ENCODE data around the gene NELFCD. TPM values are rescaled to one million over a fixed set of nuclear protein-coding genes. Genes with fewer than 3 reads are reported as not detected.
"Not testable (repeated sequence)": the region's sequence is repeated elsewhere in the genome, so short reads cannot be mapped to it uniquely, and the experiment has no call there.

Gene NELFCD
- polyA plus RNA-seq, 1 donor: 162 TPM

DNA sequence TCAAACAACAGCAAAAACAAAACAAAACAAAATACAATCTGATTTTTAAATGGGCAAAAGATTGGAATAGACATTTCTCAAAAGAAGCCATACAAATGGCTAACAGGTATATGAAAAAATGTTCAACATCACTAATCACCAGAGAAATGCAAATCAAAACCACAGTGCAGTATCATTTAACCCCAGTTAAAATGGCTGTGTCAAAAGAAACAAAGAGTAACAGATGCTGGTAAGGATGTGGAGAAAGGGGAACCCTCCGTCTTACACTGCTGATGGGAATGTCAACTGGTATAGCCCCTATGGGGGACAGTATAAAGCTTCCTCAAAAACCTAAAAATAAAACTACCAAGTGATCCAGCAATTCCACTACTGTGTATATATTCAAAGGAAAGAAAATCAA, 10.9 kb upstream of the NELFCD start:
- DNase-seq: no peak

DNA sequence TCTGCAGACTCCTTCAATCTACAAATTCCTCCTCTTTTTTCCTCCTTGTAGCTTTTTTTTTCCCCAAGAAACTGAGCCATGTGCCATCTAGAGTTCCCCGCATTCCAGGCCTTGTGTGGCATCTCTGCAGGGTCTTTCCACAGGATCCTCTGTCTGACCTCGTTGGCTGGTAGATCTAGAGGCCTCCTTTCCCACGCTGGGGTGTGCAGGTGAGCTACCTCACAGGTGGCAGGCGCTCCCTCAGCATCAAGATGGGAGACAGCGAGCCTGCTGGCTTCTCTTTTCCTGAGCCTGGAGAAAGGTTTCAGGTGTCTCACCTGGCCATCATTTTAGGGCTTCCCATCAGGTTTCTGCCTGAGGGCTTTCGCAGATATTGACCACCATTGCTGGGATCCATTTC, 9.6 kb upstream of the NELFCD start:
- DNase-seq: no peak

GRCh38 chr20:58973179-58973578, 7.9 kb upstream of the NELFCD start:
- no peak for DNase-seq

DNA sequence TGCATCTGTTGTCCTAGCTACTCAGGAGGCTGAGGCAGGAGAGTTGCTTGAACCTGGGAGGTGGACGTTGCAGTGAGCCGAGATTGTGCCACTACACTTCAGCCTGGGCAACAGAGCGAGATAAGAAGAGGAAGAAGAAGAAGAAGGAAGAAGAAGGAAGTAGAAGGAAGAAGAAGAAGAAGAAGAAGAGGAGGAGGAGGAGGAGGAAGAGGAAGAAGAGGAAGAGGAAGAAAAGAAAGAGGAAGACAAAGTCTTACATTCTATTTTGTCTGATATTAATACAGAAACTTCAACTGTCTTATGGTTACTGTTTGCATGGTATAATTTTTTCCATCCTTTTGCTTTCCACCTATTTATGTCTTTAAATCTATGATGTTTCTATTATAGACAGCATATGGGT, 7.2 kb upstream of the NELFCD start:
- no peak for DNase-seq

GRCh38 chr20:58975353-58975752, 5.7 kb upstream of the NELFCD start:
- DNase-seq: no peak

DNA sequence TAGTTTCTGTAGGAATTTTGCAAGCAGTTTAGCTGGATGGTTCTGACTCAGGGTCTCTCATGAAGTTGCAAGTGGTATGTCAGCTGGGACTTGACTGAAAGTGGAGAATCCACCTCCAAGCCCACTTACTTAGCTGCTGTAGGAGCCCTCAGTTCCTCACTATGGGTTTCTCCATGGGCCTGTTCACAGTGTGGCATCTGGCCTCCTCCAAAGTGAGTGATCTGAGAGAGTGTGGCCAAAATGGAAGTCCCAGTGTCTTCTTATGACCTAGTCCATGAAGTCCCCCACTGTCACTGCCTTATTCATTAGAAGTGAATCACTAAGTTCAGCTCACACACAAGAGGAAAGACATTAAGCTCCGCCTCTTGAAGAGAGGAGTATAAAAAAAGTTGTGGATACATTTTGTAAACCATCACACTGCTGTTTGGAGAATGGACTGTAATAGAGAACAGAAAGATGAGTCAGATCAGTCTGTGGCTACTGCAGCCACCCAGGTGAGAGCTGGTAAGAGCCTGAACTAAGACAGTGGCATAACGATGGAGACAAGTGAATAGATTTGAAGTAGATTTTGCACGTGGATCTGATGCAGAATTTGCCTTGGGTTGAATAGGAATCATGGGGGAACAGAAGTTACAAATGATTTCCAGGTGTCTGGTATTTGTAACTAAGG, 4.9 kb upstream of the NELFCD start:
- no peak for DNase-seq

DNA sequence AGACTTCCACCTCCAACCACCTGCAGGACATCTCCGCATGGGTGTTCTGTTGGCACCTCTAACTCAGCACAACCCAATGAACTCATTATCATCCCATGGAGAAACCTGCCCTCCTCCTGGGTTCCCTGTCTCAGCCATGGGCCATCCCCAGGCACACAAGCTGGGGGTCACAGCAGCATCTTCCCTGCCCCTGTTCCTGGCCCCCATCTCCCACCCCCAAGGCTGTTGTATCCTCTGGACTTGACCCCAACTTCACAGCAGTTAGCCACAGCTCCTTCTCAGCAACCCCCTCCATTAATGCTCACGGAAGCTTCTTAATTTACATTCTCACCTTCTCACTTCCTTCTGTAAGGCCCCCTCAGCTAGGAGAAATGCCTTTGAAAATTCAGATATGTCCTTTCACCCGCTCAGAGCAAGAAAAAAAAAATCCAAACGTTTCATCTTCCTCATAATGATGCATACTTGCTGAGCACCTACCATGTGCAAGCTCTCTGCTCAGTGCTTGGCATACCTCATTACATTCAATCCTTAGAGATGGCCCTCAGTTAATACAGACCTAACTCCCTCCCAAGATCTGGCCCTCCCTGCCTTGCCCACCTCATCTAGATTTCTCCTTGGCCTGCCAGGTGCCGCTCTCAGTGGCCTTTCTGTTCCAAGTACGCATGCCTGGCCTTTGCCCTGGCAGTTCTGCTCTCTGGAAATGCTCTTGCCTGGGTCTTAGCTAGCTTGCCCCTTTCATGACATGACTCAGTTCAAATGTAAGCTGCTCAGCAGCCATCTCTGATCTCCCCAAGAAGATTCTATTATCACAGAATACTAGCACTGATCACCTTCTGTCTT, 2.5 kb upstream of the NELFCD start:
- DNase-seq: no peak

- peak; percentile 46 for DNase-seq
Measured at GRCh38 chr20:58981628-58982364, 740 bp downstream of the NELFCD start.

DNA sequence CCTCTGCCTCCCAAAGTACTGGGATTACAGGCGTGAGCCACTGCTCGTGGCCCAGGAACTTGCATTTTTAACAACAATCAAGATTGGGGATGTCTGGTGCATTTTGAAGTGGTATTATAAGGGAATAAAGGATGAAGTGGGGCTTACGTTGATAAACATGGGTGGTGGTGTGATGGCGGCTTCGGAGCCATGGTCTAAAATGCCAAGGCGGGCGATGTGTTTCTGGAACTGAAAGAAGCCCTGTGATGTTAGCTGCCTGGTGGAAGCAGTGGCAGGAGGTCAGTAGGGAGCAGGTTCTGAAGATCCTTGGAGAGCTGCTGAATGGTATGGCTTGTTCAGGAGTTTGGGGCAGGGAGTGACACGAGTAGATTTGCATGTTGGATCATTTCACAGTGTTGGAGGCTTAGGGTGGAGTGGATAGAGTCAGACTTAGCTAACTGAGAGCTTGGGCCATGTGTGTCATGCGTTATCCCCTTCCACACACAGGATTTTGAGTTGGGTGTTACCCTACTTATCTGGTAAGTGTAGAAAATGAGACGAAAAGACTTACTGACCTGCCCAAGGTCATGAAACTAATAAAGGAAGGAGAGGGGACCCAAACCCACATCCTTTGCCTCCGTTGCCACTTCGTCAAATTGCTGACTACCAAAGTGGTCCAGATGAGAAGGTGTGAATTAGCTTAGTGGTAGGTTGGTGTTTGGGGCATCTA, 1.5 kb downstream of the NELFCD start:
- DNase-seq: no peak

GRCh38 chr20:58983115-58983468, 2.0 kb downstream of the NELFCD start:
- not testable (repeated sequence) for DNase-seq

DNA sequence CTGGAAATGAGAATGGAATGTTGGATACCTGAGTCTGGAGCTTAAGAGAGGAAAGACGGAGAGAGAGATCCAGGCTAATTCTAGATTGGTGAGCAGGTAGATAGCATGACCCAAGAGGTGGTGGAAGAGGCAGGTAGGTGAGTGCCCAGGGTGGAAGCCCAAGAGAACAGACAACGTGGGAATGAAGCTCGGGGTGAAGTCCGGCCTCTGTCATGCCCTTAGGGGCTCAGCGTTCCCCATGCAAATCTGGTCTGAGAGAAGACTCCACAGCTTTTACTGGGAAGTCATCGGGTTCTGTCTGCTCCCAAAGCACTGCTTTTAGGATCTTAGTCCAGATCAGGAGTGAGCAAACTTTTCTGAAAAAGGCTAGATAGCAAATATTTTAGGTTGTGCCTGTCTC, 3.6 kb downstream of the NELFCD start:
- DNase-seq: no peak

- no peak for DNase-seq
Measured at GRCh38 chr20:58985656-58986055, 4.6 kb downstream of the NELFCD start.

DNA sequence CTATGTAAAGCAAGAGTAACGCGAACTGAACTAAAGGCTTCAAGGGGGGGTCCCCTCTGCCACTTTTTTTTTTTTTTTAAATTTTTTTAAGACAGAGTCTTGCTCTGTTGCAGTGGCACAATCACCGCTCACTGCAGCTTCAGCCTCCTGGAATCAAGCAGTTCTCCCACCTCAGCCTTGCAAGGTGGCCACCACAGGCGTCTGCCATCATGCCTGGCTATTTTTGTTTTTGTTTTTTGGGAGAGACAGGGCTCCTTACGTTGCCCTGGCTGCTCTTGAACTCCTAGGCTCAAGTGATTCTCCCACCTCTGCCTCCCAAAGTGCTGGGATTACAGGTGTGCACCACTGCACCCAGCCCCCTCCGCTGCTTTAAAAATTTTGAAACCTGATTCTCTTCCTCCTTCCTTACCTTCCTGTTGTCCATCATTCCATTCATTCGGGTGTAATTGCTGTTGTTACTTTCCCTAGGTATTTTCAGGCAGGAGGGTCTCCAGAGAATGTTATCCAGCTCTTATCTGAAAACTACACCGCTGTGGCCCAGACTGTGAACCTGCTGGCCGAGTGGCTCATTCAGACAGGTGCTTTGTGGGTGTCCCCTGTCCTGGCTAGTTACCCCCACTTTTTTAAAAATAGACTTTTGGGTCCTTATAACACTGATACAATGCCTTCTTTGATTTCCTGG, 5.4 kb downstream of the NELFCD start:
- no peak for DNase-seq

- DNase-seq: no peak
Measured at GRCh38 chr20:58986968-58987517, 6.0 kb downstream of the NELFCD start.

- DNase-seq: no peak
Measured at GRCh38 chr20:58987790-58988564, 6.9 kb downstream of the NELFCD start.

GRCh38 chr20:58988565-58988882, 7.5 kb downstream of the NELFCD start:
- DNase-seq: no peak

DNA sequence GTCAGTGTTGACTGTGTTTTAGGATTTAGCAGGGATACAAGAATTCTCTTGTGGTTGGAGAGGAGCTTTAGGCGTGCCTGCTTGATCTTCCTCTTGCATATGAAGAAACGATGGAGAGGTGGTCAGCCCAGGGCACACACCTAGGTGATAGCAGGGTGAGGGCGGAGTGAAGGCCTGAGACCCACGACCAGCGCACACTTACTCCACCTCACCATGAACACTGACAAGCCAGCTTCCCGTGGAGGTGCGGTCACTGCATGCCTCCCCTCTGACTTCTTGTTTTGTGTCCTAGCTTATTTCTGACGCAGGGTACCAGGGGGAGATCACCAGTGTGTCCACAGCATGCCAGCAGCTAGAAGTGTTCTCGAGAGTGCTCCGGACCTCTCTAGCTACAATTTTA, 8.1 kb downstream of the NELFCD start:
- DNase-seq: no peak

DNA sequence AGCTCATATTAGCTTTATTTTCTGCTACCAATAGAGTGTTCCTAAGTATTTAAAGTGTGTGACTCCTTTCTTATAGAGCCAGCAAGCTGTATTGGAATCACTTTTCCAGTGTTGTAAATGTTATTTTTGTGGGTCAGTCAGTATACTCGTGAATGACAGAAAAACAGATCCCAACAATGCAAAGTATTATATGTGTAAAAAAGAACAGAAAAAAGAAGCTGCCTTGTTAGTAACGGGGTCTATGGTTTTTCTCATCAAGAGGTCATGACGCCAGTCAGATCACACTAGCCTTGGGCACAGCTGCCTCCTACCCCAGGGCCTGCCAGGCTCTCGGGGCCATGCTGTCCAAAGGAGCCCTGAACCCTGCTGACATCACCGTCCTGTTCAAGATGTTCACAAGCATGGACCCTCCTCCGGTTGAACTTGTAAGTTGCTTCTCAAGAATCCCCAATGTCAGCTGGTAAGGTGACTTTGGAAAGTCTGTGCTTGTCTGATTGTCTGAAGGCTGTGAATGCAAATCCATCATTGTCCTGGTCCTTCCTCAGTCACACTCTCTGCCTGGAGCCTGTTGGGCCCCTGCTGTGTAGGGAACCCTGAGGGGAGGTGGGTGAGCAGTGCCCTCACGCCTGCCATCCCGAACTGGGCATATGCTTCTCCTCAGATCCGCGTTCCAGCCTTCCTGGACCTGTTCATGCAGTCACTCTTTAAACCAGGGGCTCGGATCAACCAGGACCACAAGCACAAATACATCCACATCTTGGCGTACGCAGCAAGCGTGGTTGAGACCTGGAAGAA, 9.8 kb downstream of the NELFCD start:
- no peak for DNase-seq

- no peak for DNase-seq
Measured at GRCh38 chr20:58991715-58992114, 10.7 kb downstream of the NELFCD start.

DNA sequence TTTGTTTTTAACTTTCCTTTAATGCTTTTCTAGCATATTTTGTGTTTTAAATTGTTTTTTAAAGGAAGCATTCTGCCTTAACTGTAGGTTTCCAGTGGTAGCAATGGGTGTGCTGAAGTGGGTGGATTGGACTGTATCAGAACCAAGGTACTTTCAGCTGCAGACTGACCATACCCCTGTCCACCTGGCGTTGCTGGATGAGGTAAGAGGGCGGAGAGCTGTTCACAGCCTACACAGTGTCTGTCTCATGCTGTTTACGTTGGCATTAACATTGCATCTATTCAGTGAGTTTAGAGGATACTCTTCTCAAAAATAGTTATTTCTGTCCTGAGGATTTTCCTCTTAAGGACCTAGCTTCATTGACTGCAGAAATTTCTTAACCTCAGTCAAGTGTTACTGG, 11.9 kb downstream of the NELFCD start:
- DNase-seq: no peak

All from left kidney (tissue), 2 donors.